Vagina (tissue), 2 donors: ENCODE results near the gene ZBTB11.

ENCODE experiments used
- CTCF ChIP-seq, 3 experiments: fragments of 450-650 bp in 2 of 3; fragments of 200-600 bp in 1 of 3; sonication (generic) in 1 of 3; IDR thresholded peaks; one replicate each; pipeline ENCODE4 v1.5.1; 2017 to 2019; ENCODE audit warnings: antibody characterized with exemption in 3 of 3, mild to moderate bottlenecking in 2 of 3, moderate library complexity in 2 of 3
- POLR2AphosphoS5 ChIP-seq, 2 donors: sonication (generic); formaldehyde crosslinking; IDR thresholded peaks; one replicate each; pipeline ENCODE4 v1.9.0; 2017; ENCODE audit warnings: antibody characterized with exemption in 2 of 2, mild to moderate bottlenecking in 2 of 2, low read depth in 1 of 2; ENCODE audit not compliant: insufficient read depth in 1 of 2

- TF ChIP-seq CTCF (IDR thresholded peaks at IDR 0.05) (no peak), POLR2AphosphoS5 (IDR thresholded peaks at IDR 0.05; ENCODE audit: insufficient read depth in 1 of 2, low read depth in 1 of 2) (no peak)
Observed at GRCh38 chr3:101676216-101676764, 642 bp downstream of the ZBTB11 start.
